Breast epithelium (tissue), 4 donors: ENCODE results near the gene FBN1. TPM values are rescaled to one million over a fixed set of nuclear protein-coding genes. Genes with fewer than 3 reads are reported as not detected.
A peak's percentile ranks its signal among the peaks of the same experiment; 100 is the strongest.

Experiments
- DNase-seq, 2 donors: peaks; one replicate each; pipeline ENCODE4 v3.0.0-alpha.2; 2019; ENCODE audit warnings: low spot score in 2 of 2
- H3K27ac ChIP-seq, 2 donors: fragments of 200-600 bp; sonication (generic) in 1 of 2; one replicate each; pipeline ENCODE4 v1.5.1; 2016 to 2019; ENCODE audit warnings: mild to moderate bottlenecking in 1 of 2
- H3K27me3 ChIP-seq, 2 donors: fragments of 200-600 bp; sonication (generic) in 1 of 2; one replicate each; pipeline versions ENCODE4 v1.5.1 to v1.6.0; 2017 to 2019; ENCODE audit warnings: control low read depth in 1 of 2, mild to moderate bottlenecking in 1 of 2
- H3K36me3 ChIP-seq: fragments of 200-600 bp; one replicate; pipeline ENCODE4 v1.5.1; 2019
- H3K4me1 ChIP-seq, 2 donors: fragments of 200-600 bp; sonication (generic); one replicate each; pipeline ENCODE4 v1.5.1; 2016 to 2019; ENCODE audit warnings: control low read depth in 1 of 2
- H3K4me3 ChIP-seq, 3 donors: fragments of 200-600 bp; sonication (generic); 1 replicate in 2 of 3; 2 replicates in 1 of 3; pipeline ENCODE4 v1.5.1; 2016 to 2019; ENCODE audit warnings: mild to moderate bottlenecking in 3 of 3, moderate library complexity in 2 of 3
- H3K9me3 ChIP-seq, 2 donors: fragments of 200-600 bp; sonication (generic) in 1 of 2; one replicate each; pipeline ENCODE4 v1.5.1; 2016 to 2019; ENCODE audit warnings: control low read depth in 1 of 2
- CTCF ChIP-seq, 3 donors: fragments of 450-650 bp; IDR thresholded peaks; one replicate each; pipeline ENCODE4 v1.5.1; 2016 to 2017; ENCODE audit warnings: antibody characterized with exemption in 3 of 3, mild to moderate bottlenecking in 3 of 3, moderate library complexity in 3 of 3
- POLR2A ChIP-seq: fragments of 450-650 bp; IDR thresholded peaks from one replicate; pipeline ENCODE4 v1.6.1; 2016; ENCODE audit warnings: antibody characterized with exemption, mild to moderate bottlenecking, moderate library complexity
- POLR2AphosphoS5 ChIP-seq, 3 donors: sonication (generic); formaldehyde crosslinking; IDR thresholded peaks; one replicate each; pipeline ENCODE4 v1.6.1; 2017; ENCODE audit warnings: antibody characterized with exemption in 3 of 3
- intact Hi-C: fragments of 100-400 bp; cut with DNase I; formaldehyde crosslinking; loops from one replicate; pipeline ENCODE4 v1.15.1; 2023; ENCODE audit warnings: low total_unique reads
- total RNA-seq, 3 donors: library from RNA; depleted of rRNA; stranded (reverse); fragments of >200 nt; gene quantifications; one replicate each; pipeline ENCODE4 v1.1.0, GENCODE V29; 2016

The FBN1 gene
- total RNA-seq, 3 donors from 2014 or later, result 38.5 to 210 (median 83.2) TPM

GRCh38 chr15:48393645-48394506 lies 251.6 kb downstream of the FBN1 start:
- DNase-seq, result no peak
- H3K9me3 ChIP-seq, result no peaks in the 10 kb centered on the region
- peaks cover 0 to 11% of the 10 kb centered on the region in 2 donors for H3K4me1 ChIP-seq
- H3K36me3 ChIP-seq, result no peaks in the 10 kb centered on the region
- no peak overlapping the region for H3K4me3 ChIP-seq
- H3K27me3 ChIP-seq, result no peaks in the 10 kb centered on the region
- peak overlapping the region; percentile 71 for H3K27ac ChIP-seq
- TF ChIP-seq POLR2A, result no peak
- peak in 1 of 3 donors; percentile 13 for TF ChIP-seq POLR2AphosphoS5 (IDR thresholded peaks at IDR 0.05)
- no peak for TF ChIP-seq CTCF (IDR thresholded peaks at IDR 0.05)
- intact Hi-C loops, result no loop called here

- intact Hi-C loops, result no loop called here
- peak in 1 of 2 donors; percentile 44 for DNase-seq
- no peaks in the 10 kb centered on the region for H3K27me3 ChIP-seq
- H3K4me3 ChIP-seq, result no peak overlapping the region
- H3K36me3 ChIP-seq, result no peaks in the 10 kb centered on the region
- no peaks in the 10 kb centered on the region for H3K9me3 ChIP-seq
- H3K27ac ChIP-seq, result peak overlapping the region; percentile 71 to 81
- peaks cover 0 to 11% of the 10 kb centered on the region in 2 donors for H3K4me1 ChIP-seq
- TF ChIP-seq POLR2AphosphoS5 (IDR thresholded peaks at IDR 0.05), result peak in 2 of 3 donors; percentile 13 to 66
- TF ChIP-seq CTCF (IDR thresholded peaks at IDR 0.05), result no peak
- TF ChIP-seq POLR2A, result no peak
Measured at GRCh38 chr15:48392356-48392755, 253.2 kb downstream of the FBN1 start.

- Histone ChIP-seq H3K27ac (peak overlapping the region; percentile 71 to 81), H3K4me1 (peaks cover 0 to 11% of the 10 kb centered on the region in 2 donors), H3K36me3 (no peaks in the 10 kb centered on the region), H3K27me3 (no peaks in the 10 kb centered on the region), H3K4me3 (no peak overlapping the region), H3K9me3 (no peaks in the 10 kb centered on the region)
- intact Hi-C loops, result no loop called here
- no peak for DNase-seq
- TF ChIP-seq POLR2AphosphoS5 (IDR thresholded peaks at IDR 0.05) (no peak), CTCF (IDR thresholded peaks at IDR 0.05) (no peak), POLR2A (no peak)
Measured at GRCh38 chr15:48391950-48392349, 253.6 kb downstream of the FBN1 start.

GRCh38 chr15:48389691-48390143 lies 255.8 kb downstream of the FBN1 start:
- TF ChIP-seq POLR2A, result no peak
- TF ChIP-seq CTCF (IDR thresholded peaks at IDR 0.05), result no peak
- TF ChIP-seq POLR2AphosphoS5 (IDR thresholded peaks at IDR 0.05), result no peak
- peaks cover 0 to under 1% of the 10 kb centered on the region in 2 donors for H3K4me1 ChIP-seq
- H3K36me3 ChIP-seq, result no peaks in the 10 kb centered on the region
- no peak for DNase-seq
- H3K27me3 ChIP-seq, result no peaks in the 10 kb centered on the region
- no peaks in the 10 kb centered on the region for H3K9me3 ChIP-seq
- intact Hi-C loops, result no loop called here
- H3K4me3 ChIP-seq, result no peak overlapping the region
- H3K27ac ChIP-seq, result peak overlapping the region; percentile 42 to 66

GRCh38 chr15:48388910-48389309 lies 256.6 kb downstream of the FBN1 start:
- TF ChIP-seq CTCF (IDR thresholded peaks at IDR 0.05), result no peak
- TF ChIP-seq POLR2A, result no peak
- no peak for TF ChIP-seq POLR2AphosphoS5 (IDR thresholded peaks at IDR 0.05)
- intact Hi-C loops, result no loop called here
- no peaks in the 10 kb centered on the region for H3K9me3 ChIP-seq
- no peaks in the 10 kb centered on the region for H3K4me1 ChIP-seq
- H3K27me3 ChIP-seq, result no peaks in the 10 kb centered on the region
- no peak for DNase-seq
- H3K4me3 ChIP-seq, result no peak overlapping the region
- no peaks in the 10 kb centered on the region for H3K36me3 ChIP-seq
- peak overlapping the region; percentile 42 to 66 for H3K27ac ChIP-seq
